A172 (cell line): ENCODE results near the gene SEMA4C. TPM values are rescaled to one million over a fixed set of nuclear protein-coding genes. Genes with fewer than 3 reads are reported as not detected.

Source experiments
- DNase-seq: peaks from one replicate; pipeline ENCODE4 v3.0.0-alpha.2; 2015; ENCODE audit warnings: low spot score
- total RNA-seq: library from RNA; depleted of rRNA; stranded (reverse); fragments of >200 nt; shearing (Covaris generic); gene quantifications from 2 replicates; pipeline ENCODE4 v1.2.3, GENCODE V29; 2014

The SEMA4C gene
- total RNA-seq, 1 experiment from 2014 or later: 40.1 TPM

GRCh38 chr2:96846825-96847224 lies 23.1 kb downstream of the SEMA4C start:
- no peak for DNase-seq

GRCh38 chr2:96844405-96844808 lies 25.5 kb downstream of the SEMA4C start:
- DNase-seq: no peak

GRCh38 chr2:96843538-96844268 lies 26.2 kb downstream of the SEMA4C start, which contains the start of gene ANKRD23:
Gene ANKRD23, minus strand, starts transcription at chr2:96844021. Its CDS starts 29 bp downstream, at chr2:96843992.
- DNase-seq: no peak

- no peak for DNase-seq
Measured at GRCh38 chr2:96842600-96842999, 27.3 kb downstream of the SEMA4C start.

GRCh38 chr2:96841701-96842495 lies 28.0 kb downstream of the SEMA4C start:
- DNase-seq: no peak

GRCh38 chr2:96839875-96840850 lies 29.7 kb downstream of the SEMA4C start:
- DNase-seq: no peak

- DNase-seq: no peak
Measured at GRCh38 chr2:96839293-96839874, 30.5 kb downstream of the SEMA4C start.

- no peak for DNase-seq
Measured at GRCh38 chr2:96838345-96839292, 31.3 kb downstream of the SEMA4C start.

- no peak for DNase-seq
Measured at GRCh38 chr2:96837575-96837974, 32.3 kb downstream of the SEMA4C start.

- DNase-seq: no peak
Measured at GRCh38 chr2:96835830-96836229, 34.0 kb downstream of the SEMA4C start.

GRCh38 chr2:96832754-96833507 lies 36.9 kb downstream of the SEMA4C start:
- peak; percentile 82 for DNase-seq

GRCh38 chr2:96832408-96832753 lies 37.5 kb downstream of the SEMA4C start:
- no peak for DNase-seq

- DNase-seq: no peak
Measured at GRCh38 chr2:96831679-96832078, 38.2 kb downstream of the SEMA4C start.

GRCh38 chr2:96830044-96830562 lies 39.8 kb downstream of the SEMA4C start:
- no peak for DNase-seq

GRCh38 chr2:96828874-96829273 lies 41.0 kb downstream of the SEMA4C start:
- no peak for DNase-seq

GRCh38 chr2:96828436-96828835 lies 41.4 kb downstream of the SEMA4C start:
- no peak for DNase-seq

- no peak for DNase-seq
Measured at GRCh38 chr2:96826546-96827278, 43.2 kb downstream of the SEMA4C start.

- DNase-seq: no peak
Measured at GRCh38 chr2:96825057-96825456, 44.8 kb downstream of the SEMA4C start.
